Mesendoderm (in vitro differentiated cells): Measurements from ENCODE around the gene ASB2.

ENCODE experiments used
- DNase-seq: peaks from one replicate; pipeline ENCODE4 v3.0.0; 2013
- H2AK5ac ChIP-seq: 2 replicates; pipeline ENCODE4 v1.6.1; 2013; ENCODE audit warnings: low read length, inconsistent platforms
- H2BK120ac ChIP-seq: 2 replicates; pipeline ENCODE4 v1.6.1; 2013; ENCODE audit warnings: low read depth, mild to moderate bottlenecking, low read length, moderate library complexity, mixed read lengths
- H2BK15ac ChIP-seq: replicated peaks from 2 replicates; pipeline ENCODE4 v1.6.1; 2013; ENCODE audit warnings: low read depth, mild to moderate bottlenecking, moderate library complexity
- H2BK5ac ChIP-seq: 2 replicates; pipeline ENCODE4 v1.6.1; 2013; ENCODE audit warnings: low read length, inconsistent platforms
- H3K18ac ChIP-seq: 2 replicates; pipeline ENCODE4 v1.6.1; 2013; ENCODE audit warnings: mild to moderate bottlenecking, low read length, mixed read lengths
- H3K23ac ChIP-seq: one replicate; pipeline ENCODE4 v1.6.1; 2013; ENCODE audit warnings: low read length
- H3K27ac ChIP-seq: 2 replicates; pipeline ENCODE4 v1.5.1; 2013; ENCODE audit warnings: low read depth, mild to moderate bottlenecking, inconsistent platforms, low read length, moderate library complexity
- H3K27me3 ChIP-seq: 2 replicates; pipeline ENCODE4 v1.6.1; 2013; ENCODE audit warnings: low read length, control low read depth, mild to moderate bottlenecking, inconsistent platforms; ENCODE audit not compliant: insufficient read depth, poor library complexity
- H3K36me3 ChIP-seq: 2 replicates; pipeline ENCODE4 v1.6.1; 2013; ENCODE audit warnings: low read length, inconsistent platforms; ENCODE audit not compliant: control insufficient read depth, insufficient read depth
- H3K4ac ChIP-seq: one replicate; pipeline ENCODE4 v1.6.1; 2013; ENCODE audit warnings: low read depth, mild to moderate bottlenecking, low read length, moderate library complexity
- H3K4me1 ChIP-seq: 2 replicates; pipeline ENCODE4 v1.6.1; 2013; ENCODE audit warnings: low read depth, low read length, inconsistent platforms; ENCODE audit not compliant: control insufficient read depth
- H3K4me2 ChIP-seq: 2 replicates; pipeline ENCODE4 v1.6.1; 2013; ENCODE audit warnings: low read length
- H3K4me3 ChIP-seq: 2 replicates; pipeline ENCODE4 v1.5.1; 2013; ENCODE audit warnings: mild to moderate bottlenecking, low read length
- H3K56ac ChIP-seq: one replicate; pipeline ENCODE4 v1.6.1; 2013; ENCODE audit warnings: low read length
- H3K79me1 ChIP-seq: 2 replicates; pipeline ENCODE4 v1.6.1; 2013; ENCODE audit warnings: low read length, inconsistent platforms
- H3K79me2 ChIP-seq: 2 replicates; pipeline ENCODE4 v1.6.1; 2013; ENCODE audit warnings: mild to moderate bottlenecking, low read length; ENCODE audit not compliant: control insufficient read depth, insufficient read depth
- H3K9ac ChIP-seq: 2 replicates; pipeline ENCODE4 v1.6.1; 2013; ENCODE audit warnings: low read length, inconsistent platforms
- H4K5ac ChIP-seq: one replicate; pipeline ENCODE4 v1.6.1; 2013; ENCODE audit warnings: low read length
- H4K8ac ChIP-seq: one replicate; pipeline ENCODE4 v1.6.1; 2013; ENCODE audit warnings: low read depth, mild to moderate bottlenecking, control low read depth, low read length, moderate library complexity
- WGBS: extraction: QIAGEN DNeasy Blood & Tissue Kit; methylation state at CpG from one replicate; pipeline ENCODE4 v1.1.7; 2013; ENCODE audit warnings: low lambda C conversion rate, missing lambda C conversion rate; ENCODE audit not compliant: insufficient coverage; ENCODE audit errors: extremely low coverage; 5-methylcytosine and 5-hydroxymethylcytosine counted together

The ASB2 gene

DNA sequence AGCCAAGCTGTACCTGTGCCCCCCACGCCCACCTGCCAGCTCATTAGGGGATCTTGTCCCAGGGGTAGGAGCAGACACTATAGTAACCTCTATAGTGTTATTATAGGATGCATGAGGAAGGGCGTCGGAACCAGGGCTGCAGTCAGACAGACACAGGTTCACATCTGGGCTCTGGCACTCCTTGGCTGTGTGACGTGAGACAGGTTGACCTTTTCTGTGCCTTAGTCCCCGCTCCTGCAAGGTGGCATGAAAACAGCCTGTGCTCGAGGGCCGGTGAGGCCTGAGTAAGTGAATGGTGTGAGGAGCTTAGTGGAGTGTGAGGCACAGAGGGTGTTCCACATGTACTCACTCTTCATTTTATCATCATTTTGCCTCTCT lies 19.0 kb downstream of the ASB2 start:
- H4K5ac ChIP-seq: no peak overlapping the region
- no peaks in the 10 kb centered on the region for H3K79me1 ChIP-seq
- no peaks in the 10 kb centered on the region for H3K79me2 ChIP-seq
- H3K18ac ChIP-seq: no peak overlapping the region
- DNase-seq: no peak
- no peak overlapping the region for H3K23ac ChIP-seq
- H3K56ac ChIP-seq: no peak overlapping the region
- H3K27ac ChIP-seq: no peak overlapping the region
- no peak overlapping the region for H2BK5ac ChIP-seq
- H3K4me3 ChIP-seq: no peak overlapping the region
- no peaks in the 10 kb centered on the region for H3K27me3 ChIP-seq
- no peaks in the 10 kb centered on the region for H3K36me3 ChIP-seq
- no CpG with 5 or more reads among the region's 7 CpGs for WGBS
- no peak overlapping the region for H2AK5ac ChIP-seq
- no peak overlapping the region for H3K9ac ChIP-seq
- peaks cover 7% of the 10 kb centered on the region for H3K4me1 ChIP-seq
- no peak overlapping the region for H3K4me2 ChIP-seq
- no peak overlapping the region for H3K4ac ChIP-seq
- H4K8ac ChIP-seq: no peak overlapping the region
- no peak overlapping the region for H2BK15ac ChIP-seq
- H2BK120ac ChIP-seq: no peak overlapping the region

DNA sequence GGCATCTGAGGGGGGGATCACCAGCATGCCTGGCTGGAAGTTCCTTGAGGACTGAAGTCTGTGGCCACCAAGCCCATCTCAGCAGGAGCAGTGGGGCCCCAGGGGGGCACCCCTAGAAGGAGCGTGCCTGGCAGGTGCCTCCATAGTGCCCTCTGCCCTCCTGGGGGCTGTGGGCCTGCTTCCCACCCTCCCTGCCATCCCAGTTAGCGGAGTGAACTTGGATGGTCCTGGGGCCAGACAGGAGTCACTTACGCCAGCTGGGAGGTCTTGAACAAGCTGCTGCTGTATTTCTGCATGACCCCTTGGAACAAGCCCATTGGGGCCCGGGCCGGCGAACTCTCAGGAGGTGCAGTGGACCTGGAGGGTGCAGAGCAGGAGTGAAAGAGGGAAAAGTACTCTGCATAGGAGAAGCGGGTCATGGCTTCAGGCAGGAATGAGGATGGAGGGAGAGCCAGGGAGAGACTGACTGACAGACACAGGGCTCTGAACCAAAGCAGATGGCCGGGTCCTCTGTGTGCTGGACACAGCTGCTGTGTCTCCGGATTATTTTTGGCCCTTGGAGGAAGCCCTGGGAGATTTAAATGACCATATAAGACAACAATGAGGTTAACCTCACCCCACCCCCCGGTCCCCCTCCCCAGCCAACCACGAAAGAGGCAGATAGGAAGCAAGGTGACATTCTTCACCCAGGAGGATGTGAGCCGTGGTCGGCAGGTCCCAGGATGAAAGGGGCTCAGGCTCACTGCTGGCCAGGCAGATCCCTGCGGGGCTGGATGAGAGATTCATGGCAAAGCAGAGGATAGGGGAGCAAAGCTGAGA lies 19.6 kb downstream of the ASB2 start:
- no peak overlapping the region for H3K9ac ChIP-seq
- H3K56ac ChIP-seq: no peak overlapping the region
- no peak overlapping the region for H3K4me2 ChIP-seq
- no peaks in the 10 kb centered on the region for H3K79me2 ChIP-seq
- no peak overlapping the region for H4K8ac ChIP-seq
- H3K4me1 ChIP-seq: peaks cover 7% of the 10 kb centered on the region
- H3K18ac ChIP-seq: no peak overlapping the region
- H2AK5ac ChIP-seq: no peak overlapping the region
- H3K4ac ChIP-seq: no peak overlapping the region
- WGBS: no CpG with 5 or more reads among the region's 14 CpGs
- no peak overlapping the region for H2BK15ac ChIP-seq
- H3K4me3 ChIP-seq: no peak overlapping the region
- no peaks in the 10 kb centered on the region for H3K27me3 ChIP-seq
- H2BK120ac ChIP-seq: no peak overlapping the region
- no peak overlapping the region for H4K5ac ChIP-seq
- no peak for DNase-seq
- H3K79me1 ChIP-seq: no peaks in the 10 kb centered on the region
- H3K36me3 ChIP-seq: no peaks in the 10 kb centered on the region
- no peak overlapping the region for H3K23ac ChIP-seq
- H3K27ac ChIP-seq: no peak overlapping the region
- H2BK5ac ChIP-seq: no peak overlapping the region

DNA sequence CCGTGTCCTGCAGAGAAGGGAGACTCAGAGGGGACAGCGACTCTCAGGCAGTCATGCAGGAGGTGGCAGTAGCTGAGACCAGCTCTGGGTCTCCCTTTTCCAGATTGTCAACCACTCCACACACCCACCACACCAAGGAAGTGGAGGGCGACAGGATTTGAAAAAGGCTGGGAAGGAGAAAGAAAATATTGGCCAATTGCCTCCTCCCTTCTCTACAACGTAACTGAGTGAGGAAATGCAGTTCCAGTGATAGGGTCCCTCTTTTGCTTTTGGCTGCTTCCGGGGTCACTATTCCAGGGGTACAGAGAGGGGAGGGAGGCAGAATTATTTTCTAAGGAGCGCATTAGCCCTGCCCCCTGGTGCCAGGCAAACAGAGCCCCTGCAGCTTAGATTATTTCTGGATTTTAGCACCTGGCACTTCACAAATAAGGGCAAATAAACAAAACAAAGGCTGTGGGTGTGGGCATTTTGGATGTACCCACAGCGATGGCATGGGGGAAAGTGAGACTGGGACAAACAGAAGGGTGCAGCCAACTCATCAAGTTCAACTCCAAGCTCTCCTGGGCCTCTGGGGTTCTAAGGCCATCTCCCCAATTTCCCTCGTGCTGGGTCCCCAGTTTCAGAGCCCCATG lies 20.4 kb downstream of the ASB2 start:
- Histone ChIP-seq H3K79me1 (no peaks in the 10 kb centered on the region), H3K23ac (no peak overlapping the region), H3K18ac (no peak overlapping the region), H2BK15ac (no peak overlapping the region), H3K4me3 (no peak overlapping the region), H2BK120ac (no peak overlapping the region), H3K27ac (no peak overlapping the region), H4K5ac (no peak overlapping the region), H4K8ac (no peak overlapping the region), H3K4me1 (peaks cover 7% of the 10 kb centered on the region), H2AK5ac (no peak overlapping the region), H3K9ac (no peak overlapping the region), H3K56ac (no peak overlapping the region), H3K4me2 (no peak overlapping the region), H3K4ac (no peak overlapping the region), H2BK5ac (no peak overlapping the region), H3K79me2 (no peaks in the 10 kb centered on the region), H3K27me3 (no peaks in the 10 kb centered on the region), H3K36me3 (no peaks in the 10 kb centered on the region)
- no CpG with 5 or more reads among the region's 8 CpGs for WGBS
- no peak for DNase-seq

DNA sequence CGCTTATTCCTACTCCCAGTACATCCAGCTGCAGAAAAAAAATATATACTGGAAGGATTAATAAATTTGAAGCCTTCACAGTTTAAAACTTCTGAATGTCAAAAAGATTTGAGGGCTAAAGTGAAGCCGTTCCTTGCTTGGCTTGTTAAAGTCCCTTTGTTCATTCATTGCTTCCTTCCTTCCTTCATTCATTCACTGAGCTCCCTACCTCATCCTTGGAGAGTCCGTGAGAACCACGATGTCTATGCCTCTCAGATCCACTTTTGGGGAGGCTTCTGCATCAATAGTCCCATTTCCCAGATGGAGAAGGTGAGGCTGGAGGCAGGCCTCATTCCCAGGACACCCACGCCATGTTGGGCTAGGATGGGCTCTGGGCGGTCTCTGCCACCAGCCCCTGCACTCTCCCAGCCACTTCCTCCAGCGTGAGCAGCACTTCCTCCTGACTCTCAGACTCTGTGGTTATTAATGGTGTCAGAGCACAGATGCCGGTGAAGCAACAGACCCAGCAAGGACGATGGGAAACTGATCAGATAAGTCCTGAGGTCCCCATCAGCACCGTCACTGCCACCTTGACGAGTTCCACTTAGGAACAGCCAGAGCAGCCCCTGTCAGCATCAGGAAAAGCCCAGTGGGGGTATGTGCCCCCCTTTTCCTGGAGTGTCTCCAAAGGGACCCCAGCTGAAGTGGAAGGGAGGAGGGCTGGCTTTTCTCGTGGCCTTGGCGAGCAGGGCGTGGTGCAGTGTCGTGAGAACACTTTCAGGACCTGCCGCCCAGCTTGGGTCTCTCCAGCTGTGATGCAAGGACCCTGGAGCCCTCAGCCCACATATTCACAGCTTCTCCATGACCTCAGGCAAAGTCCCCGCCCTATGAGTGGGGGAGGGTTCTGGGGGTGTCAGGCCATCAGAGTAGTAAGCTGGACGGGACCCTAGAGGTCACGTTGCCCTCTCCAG lies 21.2 kb downstream of the ASB2 start:
- no peak overlapping the region for H3K4me2 ChIP-seq
- DNase-seq: no peak
- H3K36me3 ChIP-seq: no peaks in the 10 kb centered on the region
- peaks cover 7% of the 10 kb centered on the region for H3K4me1 ChIP-seq
- H3K79me2 ChIP-seq: no peaks in the 10 kb centered on the region
- no peak overlapping the region for H3K9ac ChIP-seq
- no peak overlapping the region for H3K4ac ChIP-seq
- no peak overlapping the region for H2BK15ac ChIP-seq
- no peak overlapping the region for H4K5ac ChIP-seq
- no peak overlapping the region for H2BK5ac ChIP-seq
- H2AK5ac ChIP-seq: no peak overlapping the region
- no peak overlapping the region for H3K27ac ChIP-seq
- H3K4me3 ChIP-seq: no peak overlapping the region
- no peak overlapping the region for H3K18ac ChIP-seq
- H3K79me1 ChIP-seq: no peaks in the 10 kb centered on the region
- H3K56ac ChIP-seq: no peak overlapping the region
- H3K27me3 ChIP-seq: no peaks in the 10 kb centered on the region
- no peak overlapping the region for H2BK120ac ChIP-seq
- H4K8ac ChIP-seq: no peak overlapping the region
- WGBS: no CpG with 5 or more reads among the region's 19 CpGs
- no peak overlapping the region for H3K23ac ChIP-seq

DNA sequence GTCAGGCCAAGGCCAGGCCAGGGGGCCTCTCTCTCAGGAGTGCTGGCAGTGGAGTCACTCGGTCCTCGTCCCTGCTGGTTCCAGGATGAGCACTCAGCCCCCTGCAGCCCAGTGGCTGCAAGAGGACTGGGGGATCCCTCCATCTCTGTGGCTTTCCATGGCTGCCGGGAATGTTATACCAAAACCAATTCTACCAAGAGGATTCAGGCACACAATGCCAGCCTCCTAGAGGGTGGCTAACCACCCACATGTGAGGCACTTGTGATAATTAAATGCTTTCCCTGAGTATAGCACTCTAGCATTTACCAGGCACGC lies 21.9 kb downstream of the ASB2 start:
- DNase-seq: no peak
- H3K27me3 ChIP-seq: no peaks in the 10 kb centered on the region
- H4K8ac ChIP-seq: no peak overlapping the region
- H3K4me2 ChIP-seq: no peak overlapping the region
- no peaks in the 10 kb centered on the region for H3K79me1 ChIP-seq
- H3K18ac ChIP-seq: no peak overlapping the region
- no peak overlapping the region for H2BK15ac ChIP-seq
- no peak overlapping the region for H3K4me3 ChIP-seq
- no CpG with 5 or more reads among the region's 4 CpGs for WGBS
- H3K9ac ChIP-seq: no peak overlapping the region
- no peak overlapping the region for H4K5ac ChIP-seq
- no peak overlapping the region for H2BK120ac ChIP-seq
- no peak overlapping the region for H3K56ac ChIP-seq
- H3K4me1 ChIP-seq: peaks cover 6% of the 10 kb centered on the region
- H3K36me3 ChIP-seq: no peaks in the 10 kb centered on the region
- no peak overlapping the region for H3K23ac ChIP-seq
- no peak overlapping the region for H3K4ac ChIP-seq
- no peaks in the 10 kb centered on the region for H3K79me2 ChIP-seq
- no peak overlapping the region for H2AK5ac ChIP-seq
- H2BK5ac ChIP-seq: no peak overlapping the region
- no peak overlapping the region for H3K27ac ChIP-seq
